IPS DF 6.9 (cell line): ENCODE measurements around the gene MAP2K2.

Experiments used
- DNase-seq: peaks from one replicate; pipeline ENCODE4 v3.0.0-alpha.2; 2013; ENCODE audit warnings: low read depth, low spot score
- H3K27ac ChIP-seq: one replicate; pipeline ENCODE4 v1.5.1; 2013; ENCODE audit warnings: low read length, control low read depth
- H3K27me3 ChIP-seq: 2 replicates; pipeline ENCODE4 v1.6.1; 2013; ENCODE audit warnings: mild to moderate bottlenecking, low read length; ENCODE audit not compliant: control insufficient read depth, insufficient read depth
- H3K36me3 ChIP-seq: 2 replicates; pipeline ENCODE4 v1.6.1; 2013; ENCODE audit warnings: low read length; ENCODE audit not compliant: control insufficient read depth, insufficient read depth
- H3K4me1 ChIP-seq: 2 replicates; pipeline ENCODE4 v1.6.1; 2013; ENCODE audit warnings: low read length; ENCODE audit not compliant: control insufficient read depth, insufficient read depth
- H3K4me3 ChIP-seq: 2 replicates; pipeline ENCODE4 v1.5.1; 2013; ENCODE audit warnings: mild to moderate bottlenecking, low read length
- H3K9me3 ChIP-seq: 2 replicates; pipeline ENCODE4 v1.6.1; 2013; ENCODE audit warnings: low read length, inconsistent platforms; ENCODE audit not compliant: control insufficient read depth, insufficient read depth
- WGBS: extraction: QIAGEN DNeasy Blood & Tissue Kit; methylation state at CpG from one replicate; pipeline ENCODE4 v1.1.7; 2013; ENCODE audit warnings: mixed read lengths, missing lambda C conversion rate; ENCODE audit not compliant: insufficient read length, insufficient coverage; 5-methylcytosine and 5-hydroxymethylcytosine counted together

MAP2K2 gene

GRCh38 chr19:4061178-4061682 is 62.7 kb downstream of the MAP2K2 start:
- H3K27ac ChIP-seq: no peak overlapping the region
- H3K4me1 ChIP-seq: peaks cover 9% of the 10 kb centered on the region; the same call in 1 of the 2 replicates
- WGBS: no CpG with 5 or more reads among the region's 23 CpGs
- no peak overlapping the region for H3K4me3 ChIP-seq
- no peak for DNase-seq
- no peaks in the 10 kb centered on the region for H3K9me3 ChIP-seq
- H3K27me3 ChIP-seq: no peaks in the 10 kb centered on the region
- 0 out of 2 replicates have a peak, but pooled peaks cover 2% of the 10 kb centered on the region for H3K36me3 ChIP-seq

GRCh38 chr19:4060621-4061177 is 63.2 kb downstream of the MAP2K2 start:
- Histone ChIP-seq H3K27ac (no peak overlapping the region), H3K36me3 (0 out of 2 replicates have a peak, but pooled peaks cover 2% of the 10 kb centered on the region), H3K9me3 (no peaks in the 10 kb centered on the region), H3K4me1 (peaks cover 9% of the 10 kb centered on the region; the same call in 1 of the 2 replicates), H3K27me3 (no peaks in the 10 kb centered on the region), H3K4me3 (no peak overlapping the region)
- DNase-seq: no peak
- no CpG with 5 or more reads among the region's 16 CpGs for WGBS

- no peak for DNase-seq
- no CpG with 5 or more reads among the region's 42 CpGs for WGBS
- Histone ChIP-seq H3K36me3 (peaks cover 5% of the 10 kb centered on the region; the same call in 1 of the 2 replicates), H3K4me1 (peaks cover 9% of the 10 kb centered on the region; the same call in 1 of the 2 replicates), H3K27me3 (no peaks in the 10 kb centered on the region), H3K9me3 (no peaks in the 10 kb centered on the region), H3K27ac (no peak overlapping the region), H3K4me3 (no peak overlapping the region)
These were observed 63.9 kb downstream of the MAP2K2 start for GRCh38 chr19:4059891-4060620.

GRCh38 chr19:4059453-4059871 is 64.5 kb downstream of the MAP2K2 start:
- Histone ChIP-seq H3K9me3 (no peaks in the 10 kb centered on the region), H3K4me1 (peaks cover 9% of the 10 kb centered on the region; the same call in 1 of the 2 replicates), H3K4me3 (no peak overlapping the region), H3K27me3 (no peaks in the 10 kb centered on the region), H3K27ac (no peak overlapping the region), H3K36me3 (peaks cover 11% of the 10 kb centered on the region; the same call in 1 of the 2 replicates)
- DNase-seq: no peak
- WGBS: no CpG with 5 or more reads among the region's 19 CpGs

- no peak overlapping the region for H3K4me3 ChIP-seq
- no CpG with 5 or more reads among the region's 30 CpGs for WGBS
- peaks cover 9% of the 10 kb centered on the region; the same call in 1 of the 2 replicates for H3K4me1 ChIP-seq
- H3K27ac ChIP-seq: no peak overlapping the region
- DNase-seq: no peak
- H3K27me3 ChIP-seq: no peaks in the 10 kb centered on the region
- H3K36me3 ChIP-seq: peaks cover 15% of the 10 kb centered on the region
- no peaks in the 10 kb centered on the region for H3K9me3 ChIP-seq
These were observed 65.0 kb downstream of the MAP2K2 start for GRCh38 chr19:4058693-4059452.

GRCh38 chr19:4057931-4058692 is 65.8 kb downstream of the MAP2K2 start:
- no peak overlapping the region for H3K27ac ChIP-seq
- no CpG with 5 or more reads among the region's 22 CpGs for WGBS
- H3K4me3 ChIP-seq: no peak overlapping the region
- peaks cover 22% of the 10 kb centered on the region for H3K36me3 ChIP-seq
- H3K9me3 ChIP-seq: no peaks in the 10 kb centered on the region
- H3K27me3 ChIP-seq: no peaks in the 10 kb centered on the region
- DNase-seq: no peak
- peaks cover 6% of the 10 kb centered on the region; the same call in 1 of the 2 replicates for H3K4me1 ChIP-seq

GRCh38 chr19:4055209-4055552 is 68.7 kb downstream of the MAP2K2 start:
- Histone ChIP-seq H3K4me3 (no peak overlapping the region), H3K36me3 (peaks cover 26% of the 10 kb centered on the region), H3K27me3 (no peaks in the 10 kb centered on the region), H3K4me1 (peaks cover under 1% of the 10 kb centered on the region; the same call in 1 of the 2 replicates), H3K27ac (no peak overlapping the region), H3K9me3 (no peaks in the 10 kb centered on the region)
- no peak for DNase-seq
- no CpG with 5 or more reads among the region's 20 CpGs for WGBS

GRCh38 chr19:4054441-4055208 is 69.3 kb downstream of the MAP2K2 start:
- DNase-seq: no peak
- WGBS: no CpG with 5 or more reads among the region's 91 CpGs
- peaks cover 26% of the 10 kb centered on the region for H3K36me3 ChIP-seq
- no peaks in the 10 kb centered on the region for H3K9me3 ChIP-seq
- no peaks in the 10 kb centered on the region for H3K27me3 ChIP-seq
- no peak overlapping the region for H3K4me3 ChIP-seq
- no peak overlapping the region for H3K27ac ChIP-seq
- no peaks in the 10 kb centered on the region; the same call in 1 of the 2 replicates for H3K4me1 ChIP-seq

GRCh38 chr19:4053423-4054324 is 70.2 kb downstream of the MAP2K2 start:
- Histone ChIP-seq H3K4me1 (no peaks in the 10 kb centered on the region; the same call in 1 of the 2 replicates), H3K27me3 (no peaks in the 10 kb centered on the region), H3K27ac (no peak overlapping the region), H3K36me3 (peaks cover 26% of the 10 kb centered on the region), H3K4me3 (no peak overlapping the region), H3K9me3 (no peaks in the 10 kb centered on the region)
- DNase-seq: no peak
- WGBS: no CpG with 5 or more reads among the region's 82 CpGs
